DOHH2 (cell line): ENCODE data around the gene SLC6A9.

Source experiments
- H3F3A ChIP-seq: fragments of 200-600 bp; sonication (generic), shearing (Covaris generic); 2 replicates; pipeline ENCODE4 v1.6.0; 2016; ENCODE audit warnings: antibody characterized with exemption, mild to moderate bottlenecking; ENCODE audit not compliant: control insufficient read depth, insufficient read depth
- H3K27ac ChIP-seq: fragments of 200-600 bp; sonication (generic); 2 replicates; pipeline ENCODE4 v1.5.1; 2014; ENCODE audit warnings: low read depth, mild to moderate bottlenecking, low read length, moderate library complexity
- H3K27me3 ChIP-seq: fragments of 200-600 bp; sonication (generic); 2 replicates; pipeline ENCODE4 v1.6.1; 2014; ENCODE audit warnings: mild to moderate bottlenecking, low read length, mixed read lengths; ENCODE audit not compliant: control insufficient read depth
- H3K36me3 ChIP-seq: fragments of 200-600 bp; sonication (generic); 2 replicates; pipeline ENCODE4 v1.6.1; 2014; ENCODE audit warnings: mild to moderate bottlenecking, low read length, moderate library complexity, mixed read lengths; ENCODE audit not compliant: control insufficient read depth
- H3K4me1 ChIP-seq: fragments of 200-600 bp; sonication (generic); 2 replicates; pipeline ENCODE4 v1.6.1; 2014; ENCODE audit warnings: mild to moderate bottlenecking, low read length, mixed read lengths; ENCODE audit not compliant: control insufficient read depth
- H3K4me2 ChIP-seq: fragments of 200-600 bp; sonication (generic); 2 replicates; pipeline ENCODE4 v1.6.0; 2014; ENCODE audit warnings: mild to moderate bottlenecking, low read length, moderate library complexity
- H3K4me3 ChIP-seq: fragments of 200-600 bp; sonication (generic); 2 replicates; pipeline ENCODE4 v1.5.1; 2014; ENCODE audit warnings: mild to moderate bottlenecking, low read length, mixed read lengths
- H3K79me2 ChIP-seq: fragments of 200-600 bp; sonication (generic); 2 replicates; pipeline ENCODE4 v1.6.1; 2014; ENCODE audit warnings: mild to moderate bottlenecking, low read length, mixed read lengths; ENCODE audit not compliant: control insufficient read depth
- H3K9me2 ChIP-seq: fragments of 200-600 bp; sonication (generic); replicated peaks from 2 replicates; pipeline ENCODE4 v1.6.1; 2014; ENCODE audit warnings: mild to moderate bottlenecking, low read length, mixed read lengths; ENCODE audit not compliant: control insufficient read depth
- H3K9me3 ChIP-seq: fragments of 200-600 bp; sonication (generic); 2 replicates; pipeline ENCODE4 v1.6.1; 2014; ENCODE audit warnings: antibody characterized with exemption, low read length, mixed read lengths; ENCODE audit not compliant: control insufficient read depth, insufficient read depth
- H4K20me1 ChIP-seq: fragments of 200-600 bp; sonication (generic); 2 replicates; pipeline ENCODE4 v1.6.0; 2014; ENCODE audit warnings: low read depth, mild to moderate bottlenecking, antibody characterized with exemption, low read length, moderate library complexity; ENCODE audit not compliant: control insufficient read depth, insufficient read depth
- EZH2phosphoT487 ChIP-seq: fragments of 200-600 bp; sonication (generic); IDR thresholded peaks from 2 replicates; pipeline ENCODE4 v1.6.1; 2017; ENCODE audit warnings: borderline replicate concordance, mild to moderate bottlenecking, antibody characterized with exemption, low read length, moderate library complexity, mixed read lengths
- TF ChIP-seq, protein P1 (sequence below): fragments of 200-600 bp; sonication (generic); IDR thresholded peaks from one replicate; pipeline ENCODE4 v1.5.1; 2014; ENCODE audit warnings: antibody characterized with exemption, mild to moderate bottlenecking, low read depth, low read length; ENCODE audit not compliant: poor library complexity, severe bottlenecking

Gene SLC6A9

DNA sequence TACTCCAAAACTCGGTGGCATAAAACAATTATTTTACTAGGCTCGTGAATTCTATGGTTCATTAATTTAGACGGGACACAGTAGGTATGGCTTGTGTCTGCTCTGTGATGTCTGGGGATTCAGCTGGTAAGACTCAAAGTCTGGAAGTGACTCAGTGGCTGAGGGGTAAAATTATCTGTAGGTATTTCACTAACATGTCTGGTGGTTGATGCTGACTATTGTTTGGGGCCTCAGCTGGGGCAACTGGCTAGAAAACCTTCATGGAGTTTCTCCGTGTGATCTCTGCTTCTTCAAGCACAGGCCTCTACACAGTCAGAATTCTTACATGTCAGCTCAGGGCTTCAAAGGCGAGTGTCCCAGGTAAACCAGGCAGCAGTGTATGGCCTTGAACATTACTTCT, 46.2 kb upstream of the SLC6A9 start:
- Histone ChIP-seq H4K20me1 (no peaks in the 10 kb centered on the region), H3K27me3 (peaks cover 6% of the 10 kb centered on the region), H3K79me2 (no peaks in the 10 kb centered on the region), H3K4me2 (no peak overlapping the region), H3F3A (no peaks in the 10 kb centered on the region), H3K4me3 (no peak overlapping the region), H3K4me1 (peaks cover 24% of the 10 kb centered on the region), H3K9me2 (no peaks in the 10 kb centered on the region), H3K9me3 (no peaks in the 10 kb centered on the region), H3K27ac (no peak overlapping the region), H3K36me3 (no peaks in the 10 kb centered on the region)
- TF ChIP-seq, protein P1, sequence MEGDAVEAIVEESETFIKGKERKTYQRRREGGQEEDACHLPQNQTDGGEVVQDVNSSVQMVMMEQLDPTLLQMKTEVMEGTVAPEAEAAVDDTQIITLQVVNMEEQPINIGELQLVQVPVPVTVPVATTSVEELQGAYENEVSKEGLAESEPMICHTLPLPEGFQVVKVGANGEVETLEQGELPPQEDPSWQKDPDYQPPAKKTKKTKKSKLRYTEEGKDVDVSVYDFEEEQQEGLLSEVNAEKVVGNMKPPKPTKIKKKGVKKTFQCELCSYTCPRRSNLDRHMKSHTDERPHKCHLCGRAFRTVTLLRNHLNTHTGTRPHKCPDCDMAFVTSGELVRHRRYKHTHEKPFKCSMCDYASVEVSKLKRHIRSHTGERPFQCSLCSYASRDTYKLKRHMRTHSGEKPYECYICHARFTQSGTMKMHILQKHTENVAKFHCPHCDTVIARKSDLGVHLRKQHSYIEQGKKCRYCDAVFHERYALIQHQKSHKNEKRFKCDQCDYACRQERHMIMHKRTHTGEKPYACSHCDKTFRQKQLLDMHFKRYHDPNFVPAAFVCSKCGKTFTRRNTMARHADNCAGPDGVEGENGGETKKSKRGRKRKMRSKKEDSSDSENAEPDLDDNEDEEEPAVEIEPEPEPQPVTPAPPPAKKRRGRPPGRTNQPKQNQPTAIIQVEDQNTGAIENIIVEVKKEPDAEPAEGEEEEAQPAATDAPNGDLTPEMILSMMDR: no peak
- TF ChIP-seq EZH2phosphoT487: no peak

DNA sequence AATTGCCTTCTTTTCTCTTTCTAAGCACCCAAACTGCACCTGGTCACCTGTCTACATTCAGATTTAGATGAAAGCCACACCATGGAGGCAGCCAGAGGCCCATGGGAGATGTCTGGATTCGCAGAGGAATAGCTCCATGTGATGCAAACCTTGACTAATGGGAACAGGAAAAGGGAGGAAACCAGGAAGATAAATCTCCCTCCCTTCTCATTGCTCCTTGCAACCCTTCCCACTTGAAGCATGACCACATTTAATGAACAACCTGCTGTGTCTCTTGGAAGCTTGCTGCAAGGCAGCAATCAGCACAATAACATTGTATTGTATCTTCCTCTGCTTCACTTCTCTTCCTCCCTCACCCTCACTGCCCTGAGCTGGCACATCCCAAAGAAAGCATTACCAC, 44.8 kb upstream of the SLC6A9 start:
- Histone ChIP-seq H3K27me3 (no peaks in the 10 kb centered on the region), H3K4me2 (no peak overlapping the region), H4K20me1 (no peaks in the 10 kb centered on the region), H3K4me3 (no peak overlapping the region), H3K79me2 (no peaks in the 10 kb centered on the region), H3K36me3 (no peaks in the 10 kb centered on the region), H3K27ac (no peak overlapping the region), H3K4me1 (peaks cover 24% of the 10 kb centered on the region), H3K9me2 (no peaks in the 10 kb centered on the region), H3F3A (no peaks in the 10 kb centered on the region), H3K9me3 (no peaks in the 10 kb centered on the region)
- no peak for TF ChIP-seq EZH2phosphoT487
- TF ChIP-seq, protein P1: no peak

GRCh38 chr1:44074415-44074814, 43.2 kb upstream of the SLC6A9 start:
- TF ChIP-seq, protein P1: no peak
- no peak for TF ChIP-seq EZH2phosphoT487
- H3K9me3 ChIP-seq: no peaks in the 10 kb centered on the region
- H4K20me1 ChIP-seq: no peaks in the 10 kb centered on the region
- no peak overlapping the region for H3K4me2 ChIP-seq
- H3K79me2 ChIP-seq: no peaks in the 10 kb centered on the region
- H3K27ac ChIP-seq: no peak overlapping the region
- no peak overlapping the region for H3K4me3 ChIP-seq
- H3K27me3 ChIP-seq: no peaks in the 10 kb centered on the region
- H3K9me2 ChIP-seq: no peaks in the 10 kb centered on the region
- no peaks in the 10 kb centered on the region for H3F3A ChIP-seq
- H3K36me3 ChIP-seq: no peaks in the 10 kb centered on the region
- peaks cover 24% of the 10 kb centered on the region for H3K4me1 ChIP-seq
